Measurements from ENCODE around the gene S100G. TPM values are rescaled to one million over a fixed set of nuclear protein-coding genes. Genes with fewer than 3 reads are reported as not detected.
"Not testable (repeated sequence)": the region's sequence is repeated elsewhere in the genome, so short reads cannot be mapped to it uniquely, and the experiment has no call there.

Gene S100G
- polyA plus RNA-seq (ENCODE audit: low read depth in 6 of 6), result not detected

GRCh38 chrX:16649858-16650257 is at the start of gene S100G:
Gene S100G, plus strand, starts transcription at chrX:16650158. Its CDS starts 849 bp downstream, at chrX:16651007.
- no peak for DNase-seq
- peaks cover 0 to 2% (median 0%) of the 10 kb centered on the region in 7 donors for H3K9me3 Mint-ChIP-seq

GRCh38 chrX:16601885-16602284 is 48.1 kb upstream of the S100G start:
- peaks cover 0 to 6% (median 0%) of the 10 kb centered on the region in 3 donors for H3K4me1 Mint-ChIP-seq
- H3K4me3 Mint-ChIP-seq, result no peak overlapping the region
- H3K9me3 Mint-ChIP-seq, result peaks cover 0 to 3% (median 0%) of the 10 kb centered on the region in 7 donors
- no peak overlapping the region for H3K27ac Mint-ChIP-seq
- H3K36me3 Mint-ChIP-seq, result peaks cover 0 to 7% of the 10 kb centered on the region in 2 donors
- no peak for DNase-seq
- no peak for ATAC-seq (ENCODE audit: low read depth in 2 of 2)
- no peaks in the 10 kb centered on the region for H3K27me3 Mint-ChIP-seq

More at GRCh38 chrX:16649858-16650257, at the start of gene S100G:
- Mint-ChIP-seq H3K4me3 (no peak within 1 kb of the TSS), H3K27ac (peak within 1 kb of the TSS in 1 of 6 donors; percentile 51), H3K36me3 (peaks cover 0 to 1% of the 10 kb centered on the region in 2 donors), H3K27me3 (no peaks in the 10 kb centered on the region), H3K4me1 (no peaks in the 10 kb centered on the region)
- ATAC-seq (ENCODE audit: low read depth in 2 of 2), result no peak

GRCh38 chrX:16603235-16603634 is 46.7 kb upstream of the S100G start:
- not testable (repeated sequence) for H3K4me1 Mint-ChIP-seq, H3K4me3 Mint-ChIP-seq
- H3K27ac Mint-ChIP-seq, result peak overlapping the region in 1 of 6 donors; percentile 36

GRCh38 chrX:16603822-16604221 is 46.1 kb upstream of the S100G start:
- DNase-seq, result no peak
- peak overlapping the region in 1 of 8 donors; percentile 17 for H3K4me3 Mint-ChIP-seq
- no peak for ATAC-seq (ENCODE audit: low read depth in 2 of 2)
- H3K36me3 Mint-ChIP-seq, result no peaks in the 10 kb centered on the region
- H3K9me3 Mint-ChIP-seq, result peaks cover 0 to 1% (median 0%) of the 10 kb centered on the region in 7 donors
- peaks cover 0 to 6% (median 0%) of the 10 kb centered on the region in 3 donors for H3K4me1 Mint-ChIP-seq
- H3K27ac Mint-ChIP-seq, result peak overlapping the region in 2 of 6 donors; percentile 3 to 36
- H3K27me3 Mint-ChIP-seq, result no peaks in the 10 kb centered on the region

More at GRCh38 chrX:16603235-16603634, 46.7 kb upstream of the S100G start:
- DNase-seq; H3K36me3 Mint-ChIP-seq; ATAC-seq (ENCODE audit: low read depth in 2 of 2); H3K9me3 Mint-ChIP-seq; H3K27me3 Mint-ChIP-seq: not testable (repeated sequence)

GRCh38 chrX:16604337-16604736 is 45.6 kb upstream of the S100G start:
- Mint-ChIP-seq H3K9me3 (no peaks in the 10 kb centered on the region), H3K4me1 (peaks cover 0 to 6% (median 0%) of the 10 kb centered on the region in 3 donors), H3K36me3 (no peaks in the 10 kb centered on the region), H3K4me3 (no peak overlapping the region), H3K27me3 (no peaks in the 10 kb centered on the region), H3K27ac (peak overlapping the region in 3 of 6 donors; percentile 3 to 34 (median 30))
- no peak for DNase-seq
- ATAC-seq (ENCODE audit: low read depth in 2 of 2), result no peak

- no peak for ATAC-seq (ENCODE audit: low read depth in 2 of 2)
- Mint-ChIP-seq H3K27ac (no peak overlapping the region), H3K36me3 (no peaks in the 10 kb centered on the region), H3K27me3 (no peaks in the 10 kb centered on the region), H3K9me3 (peaks cover 0 to 4% (median 0%) of the 10 kb centered on the region in 7 donors), H3K4me3 (no peak overlapping the region), H3K4me1 (peaks cover 0 to 6% (median 0%) of the 10 kb centered on the region in 3 donors)
- no peak for DNase-seq
Observed at GRCh38 chrX:16606142-16606720, 43.7 kb upstream of the S100G start.

GRCh38 chrX:16610121-16610621 is 39.8 kb upstream of the S100G start:
- DNase-seq (no peak), ATAC-seq (ENCODE audit: low read depth in 2 of 2) (no peak)

GRCh38 chrX:16610654-16611053 is 39.3 kb upstream of the S100G start:
- H3K9me3 Mint-ChIP-seq; H3K4me3 Mint-ChIP-seq; H3K4me1 Mint-ChIP-seq; H3K36me3 Mint-ChIP-seq; H3K27me3 Mint-ChIP-seq; ATAC-seq (ENCODE audit: low read depth in 2 of 2); DNase-seq: not testable (repeated sequence)
- H3K27ac Mint-ChIP-seq, result peak overlapping the region in 1 of 6 donors; percentile 21

More at GRCh38 chrX:16610121-16610621, 39.8 kb upstream of the S100G start:
- no peaks in the 10 kb centered on the region for H3K27me3 Mint-ChIP-seq
- H3K4me3 Mint-ChIP-seq, result no peak overlapping the region
- no peak overlapping the region for H3K27ac Mint-ChIP-seq
- H3K4me1 Mint-ChIP-seq, result no peaks in the 10 kb centered on the region
- peaks cover 0 to 5% (median 1%) of the 10 kb centered on the region in 7 donors for H3K9me3 Mint-ChIP-seq
- H3K36me3 Mint-ChIP-seq, result peaks cover 8% of the 10 kb centered on the region in 2 donors

- Mint-ChIP-seq H3K27me3 (no peaks in the 10 kb centered on the region), H3K4me1 (no peaks in the 10 kb centered on the region), H3K36me3 (peaks cover 8 to 13% of the 10 kb centered on the region in 2 donors), H3K27ac (peak overlapping the region in 1 of 6 donors; percentile 9), H3K9me3 (peaks cover 0 to 5% (median 1%) of the 10 kb centered on the region in 7 donors), H3K4me3 (no peak overlapping the region)
- DNase-seq (no peak), ATAC-seq (ENCODE audit: low read depth in 2 of 2) (no peak)
Observed at GRCh38 chrX:16612257-16612897, 37.6 kb upstream of the S100G start.

- Mint-ChIP-seq H3K36me3 (peaks cover 13 to 22% of the 10 kb centered on the region in 2 donors), H3K27ac (peak overlapping the region in 1 of 6 donors; percentile 8), H3K4me3 (no peak overlapping the region), H3K9me3 (peaks cover 0 to 11% (median 1%) of the 10 kb centered on the region in 7 donors), H3K4me1 (no peaks in the 10 kb centered on the region), H3K27me3 (no peaks in the 10 kb centered on the region)
- DNase-seq (no peak), ATAC-seq (ENCODE audit: low read depth in 2 of 2) (no peak)
Observed at GRCh38 chrX:16617382-16617781, 32.6 kb upstream of the S100G start.

- no peaks in the 10 kb centered on the region for H3K4me1 Mint-ChIP-seq
- no peaks in the 10 kb centered on the region for H3K27me3 Mint-ChIP-seq
- H3K9me3 Mint-ChIP-seq, result peaks cover 0 to 6% (median 1%) of the 10 kb centered on the region in 7 donors
- DNase-seq, result no peak
- H3K27ac Mint-ChIP-seq, result no peak overlapping the region
- peaks cover 8 to 15% of the 10 kb centered on the region in 2 donors for H3K36me3 Mint-ChIP-seq
- no peak for ATAC-seq (ENCODE audit: low read depth in 2 of 2)
- no peak overlapping the region for H3K4me3 Mint-ChIP-seq
Observed at GRCh38 chrX:16618422-16618821, 31.5 kb upstream of the S100G start.

GRCh38 chrX:16619024-16619423 is 30.9 kb upstream of the S100G start:
- no peaks in the 10 kb centered on the region for H3K27me3 Mint-ChIP-seq
- H3K4me3 Mint-ChIP-seq, result no peak overlapping the region
- peaks cover 0 to 6% (median 1%) of the 10 kb centered on the region in 7 donors for H3K9me3 Mint-ChIP-seq
- DNase-seq (no peak), ATAC-seq (ENCODE audit: low read depth in 2 of 2) (no peak)
- no peaks in the 10 kb centered on the region for H3K4me1 Mint-ChIP-seq
- peaks cover 4 to 14% of the 10 kb centered on the region in 2 donors for H3K36me3 Mint-ChIP-seq
- H3K27ac Mint-ChIP-seq, result no peak overlapping the region

- not testable (repeated sequence) for DNase-seq; H3K27me3 Mint-ChIP-seq; H3K9me3 Mint-ChIP-seq; ATAC-seq (ENCODE audit: low read depth in 2 of 2); H3K27ac Mint-ChIP-seq; H3K4me3 Mint-ChIP-seq; H3K4me1 Mint-ChIP-seq
- H3K36me3 Mint-ChIP-seq, result peaks cover 0 to 13% of the 10 kb centered on the region in 2 donors
Observed at GRCh38 chrX:16628511-16628910, 21.4 kb upstream of the S100G start.

Measured in naive B cell (primary cell).